Panc1 (cell line): Measurements from ENCODE around the gene HOXA7. TPM values are rescaled to one million over a fixed set of nuclear protein-coding genes. Genes with fewer than 3 reads are reported as not detected.

Experiments used
- ATAC-seq: fragments of 200-7000 bp; cut with Tn5 transposase; 2 replicates; pipeline ENCODE4 v1.9.1; 2020; ENCODE audit warnings: mild to moderate bottlenecking, moderate library complexity
- BruUV-seq: library from RNA; stranded (reverse); fragments of 400-500 nt; replicated peaks from 2 replicates; lab custom pipeline; 2021; lab: Mats Ljungman, UMichigan
- CTCF ChIA-PET: fragments of 300-600 bp; sonication (Branson Sonifier 250); formaldehyde crosslinking; loops from one replicate; lab custom pipeline; 2022; ENCODE audit warnings: antibody characterized with exemption; lab: Charles Lee
- POLR2A ChIA-PET: fragments of 300-600 bp; sonication (Branson Sonifier 250); formaldehyde crosslinking; loops from one replicate; lab custom pipeline; 2022; ENCODE audit warnings: antibody characterized with exemption; lab: Charles Lee
- DNase-seq: peaks from one replicate; pipeline ENCODE4 v3.0.0-alpha.2; 2010; ENCODE audit warnings: low read depth, low spot score
- H3K27ac ChIP-seq: 2 replicates; pipeline ENCODE4 v1.5.1; 2011; ENCODE audit warnings: mild to moderate bottlenecking, low read length, inconsistent platforms
- H3K27me3 ChIP-seq: fragments of 200-500 bp; sonication (Bioruptor generic); 2 replicates; pipeline ENCODE4 v1.6.0; 2014; ENCODE audit warnings: low read length, inconsistent platforms; ENCODE audit not compliant: control insufficient read depth, insufficient read depth
- H3K36me3 ChIP-seq: fragments of 200-500 bp; sonication (Bioruptor generic); 2 replicates; pipeline ENCODE4 v1.5.1; 2014; ENCODE audit warnings: inconsistent platforms, mild to moderate bottlenecking, low read length, moderate library complexity; ENCODE audit not compliant: control insufficient read depth, insufficient read depth
- H3K4me1 ChIP-seq: 2 replicates; pipeline ENCODE4 v1.5.1; 2011; ENCODE audit warnings: inconsistent platforms, mild to moderate bottlenecking, low read length, moderate library complexity; ENCODE audit not compliant: control insufficient read depth, insufficient read depth
- H3K4me3 ChIP-seq, 2 experiments: 2 replicates each; pipeline ENCODE4 v1.5.1; 2011 to 2012; ENCODE audit warnings: low read depth in 2 of 2, low read length in 2 of 2, mild to moderate bottlenecking in 2 of 2, inconsistent platforms in 1 of 2, moderate library complexity in 1 of 2
- H3K9me3 ChIP-seq: fragments of 200-500 bp; sonication (Bioruptor generic); 2 replicates; pipeline ENCODE4 v1.5.1; 2014; ENCODE audit warnings: low read depth, mild to moderate bottlenecking, inconsistent platforms, low read length, moderate library complexity; ENCODE audit not compliant: control insufficient read depth, insufficient read depth
- POLR2AphosphoS5 ChIP-seq: IDR thresholded peaks from 2 replicates; pipeline ENCODE4 v1.6.1; 2012; ENCODE audit warnings: mild to moderate bottlenecking, low read depth, low read length, moderate library complexity
- SIN3A ChIP-seq: IDR thresholded peaks from 2 replicates; pipeline ENCODE4 v1.6.1; 2012; ENCODE audit warnings: low read depth, mild to moderate bottlenecking, low read length, moderate library complexity, borderline replicate concordance; ENCODE audit not compliant: insufficient read depth
- TCF7L2 ChIP-seq: IDR thresholded peaks from 2 replicates; pipeline ENCODE4 v1.6.1; 2011; ENCODE audit warnings: mild to moderate bottlenecking, low read depth, low read length, inconsistent platforms
- in situ Hi-C: cut with HindIII; loops from 2 replicates; pipeline ENCODE4 v1.10.0; 2016; ENCODE audit warnings: low sequenced_read_pairs, low pct_unique_long_range_greater_than_20kb
- intact Hi-C: fragments of 100-400 bp; cut with micrococcal nuclease; formaldehyde crosslinking; loops from one replicate; pipeline ENCODE4 v1.10.0; 2022; ENCODE audit not compliant: unreplicated experiment
- total RNA-seq: library from RNA; stranded (reverse); gene quantifications from one replicate; pipeline ENCODE4 v1.2.1, GENCODE V29; 2021; ENCODE audit not compliant: unreplicated experiment
- TF ChIP-seq, protein P1 (sequence below), 2 experiments: IDR thresholded peaks; 2 replicates each; pipeline ENCODE4 v1.6.1; 2011 to 2012; ENCODE audit warnings: low read depth in 2 of 2, control low read depth in 1 of 2, low read length in 1 of 2, mild to moderate bottlenecking in 1 of 2, moderate library complexity in 1 of 2; ENCODE audit not compliant: insufficient read depth in 1 of 2
- TF ChIP-seq, protein P2 (sequence below): fragments of 450-650 bp; IDR thresholded peaks from 2 replicates; pipeline ENCODE4 v1.5.1; 2017; ENCODE audit warnings: mild to moderate bottlenecking

The HOXA7 gene
- total RNA-seq, 1 experiment from 2014 or later: not detected

DNA sequence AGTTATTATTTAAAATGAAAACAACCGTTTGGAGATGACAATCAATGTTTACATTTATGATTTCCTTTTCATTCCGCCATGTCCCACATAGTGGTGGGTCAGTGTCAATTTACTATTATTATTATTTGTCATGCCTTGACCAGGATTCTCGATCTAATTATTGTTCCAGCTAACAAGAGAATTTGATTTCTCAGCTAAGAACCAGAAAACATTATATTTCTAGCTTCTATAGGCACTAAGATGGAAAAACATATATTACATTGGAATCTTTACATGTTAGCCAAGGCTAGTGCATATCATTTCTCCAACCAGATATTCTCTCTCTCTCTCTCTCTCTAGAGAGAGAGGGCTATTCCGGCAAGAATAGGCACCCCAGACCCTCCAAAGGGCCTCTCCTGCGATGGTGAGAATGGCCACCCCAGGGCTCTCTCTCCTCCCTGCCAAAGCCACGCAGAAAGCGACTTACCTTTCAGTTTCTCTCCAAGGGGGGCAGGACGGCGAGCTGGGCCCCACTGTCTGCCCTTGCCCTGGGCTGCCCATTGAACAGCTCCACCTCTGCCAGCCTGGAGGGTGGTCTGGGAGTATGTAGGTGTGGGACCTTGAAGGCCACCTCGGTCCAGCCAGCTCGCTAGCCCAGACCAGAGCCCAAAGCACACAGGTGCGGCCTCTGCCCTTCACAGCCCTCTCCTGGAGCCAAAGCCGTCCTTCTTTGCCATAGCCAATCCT is 6.5 kb downstream of the HOXA7 start:
- no peaks in the 10 kb centered on the region for H3K27me3 ChIP-seq
- H3K27ac ChIP-seq: peak overlapping the region; percentile 89
- H3K9me3 ChIP-seq: no peaks in the 10 kb centered on the region
- in situ Hi-C loops (no loop called here), intact Hi-C loops (no loop called here)
- ATAC-seq (peak; percentile 72), DNase-seq (no peak)
- TF ChIP-seq POLR2AphosphoS5 (no peak), SIN3A (no peak), TCF7L2 (no peak)
- TF ChIP-seq, protein P1, sequence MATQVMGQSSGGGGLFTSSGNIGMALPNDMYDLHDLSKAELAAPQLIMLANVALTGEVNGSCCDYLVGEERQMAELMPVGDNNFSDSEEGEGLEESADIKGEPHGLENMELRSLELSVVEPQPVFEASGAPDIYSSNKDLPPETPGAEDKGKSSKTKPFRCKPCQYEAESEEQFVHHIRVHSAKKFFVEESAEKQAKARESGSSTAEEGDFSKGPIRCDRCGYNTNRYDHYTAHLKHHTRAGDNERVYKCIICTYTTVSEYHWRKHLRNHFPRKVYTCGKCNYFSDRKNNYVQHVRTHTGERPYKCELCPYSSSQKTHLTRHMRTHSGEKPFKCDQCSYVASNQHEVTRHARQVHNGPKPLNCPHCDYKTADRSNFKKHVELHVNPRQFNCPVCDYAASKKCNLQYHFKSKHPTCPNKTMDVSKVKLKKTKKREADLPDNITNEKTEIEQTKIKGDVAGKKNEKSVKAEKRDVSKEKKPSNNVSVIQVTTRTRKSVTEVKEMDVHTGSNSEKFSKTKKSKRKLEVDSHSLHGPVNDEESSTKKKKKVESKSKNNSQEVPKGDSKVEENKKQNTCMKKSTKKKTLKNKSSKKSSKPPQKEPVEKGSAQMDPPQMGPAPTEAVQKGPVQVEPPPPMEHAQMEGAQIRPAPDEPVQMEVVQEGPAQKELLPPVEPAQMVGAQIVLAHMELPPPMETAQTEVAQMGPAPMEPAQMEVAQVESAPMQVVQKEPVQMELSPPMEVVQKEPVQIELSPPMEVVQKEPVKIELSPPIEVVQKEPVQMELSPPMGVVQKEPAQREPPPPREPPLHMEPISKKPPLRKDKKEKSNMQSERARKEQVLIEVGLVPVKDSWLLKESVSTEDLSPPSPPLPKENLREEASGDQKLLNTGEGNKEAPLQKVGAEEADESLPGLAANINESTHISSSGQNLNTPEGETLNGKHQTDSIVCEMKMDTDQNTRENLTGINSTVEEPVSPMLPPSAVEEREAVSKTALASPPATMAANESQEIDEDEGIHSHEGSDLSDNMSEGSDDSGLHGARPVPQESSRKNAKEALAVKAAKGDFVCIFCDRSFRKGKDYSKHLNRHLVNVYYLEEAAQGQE (IDR thresholded peaks at IDR 0.05; ENCODE audit: insufficient read depth in 1 of 2, low read depth in 2 of 2, low read length in 1 of 2): no peak
- TF ChIP-seq, protein P2, sequence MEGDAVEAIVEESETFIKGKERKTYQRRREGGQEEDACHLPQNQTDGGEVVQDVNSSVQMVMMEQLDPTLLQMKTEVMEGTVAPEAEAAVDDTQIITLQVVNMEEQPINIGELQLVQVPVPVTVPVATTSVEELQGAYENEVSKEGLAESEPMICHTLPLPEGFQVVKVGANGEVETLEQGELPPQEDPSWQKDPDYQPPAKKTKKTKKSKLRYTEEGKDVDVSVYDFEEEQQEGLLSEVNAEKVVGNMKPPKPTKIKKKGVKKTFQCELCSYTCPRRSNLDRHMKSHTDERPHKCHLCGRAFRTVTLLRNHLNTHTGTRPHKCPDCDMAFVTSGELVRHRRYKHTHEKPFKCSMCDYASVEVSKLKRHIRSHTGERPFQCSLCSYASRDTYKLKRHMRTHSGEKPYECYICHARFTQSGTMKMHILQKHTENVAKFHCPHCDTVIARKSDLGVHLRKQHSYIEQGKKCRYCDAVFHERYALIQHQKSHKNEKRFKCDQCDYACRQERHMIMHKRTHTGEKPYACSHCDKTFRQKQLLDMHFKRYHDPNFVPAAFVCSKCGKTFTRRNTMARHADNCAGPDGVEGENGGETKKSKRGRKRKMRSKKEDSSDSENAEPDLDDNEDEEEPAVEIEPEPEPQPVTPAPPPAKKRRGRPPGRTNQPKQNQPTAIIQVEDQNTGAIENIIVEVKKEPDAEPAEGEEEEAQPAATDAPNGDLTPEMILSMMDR: no peak
- H3K36me3 ChIP-seq: no peaks in the 10 kb centered on the region
- peak overlapping the region; percentile 57 to 83 for H3K4me3 ChIP-seq
- BruUV-seq: no TSS peak
- CTCF ChIA-PET: interaction anchor here (0.8 to 3.4 kb wide), 3 partner anchors 11 to 442 kb away, joined by 4 to 24 read pairs (median 4); no protein-coding TSS in a partner anchor
- peaks cover 20% of the 10 kb centered on the region for H3K4me1 ChIP-seq
- POLR2A ChIA-PET: no interaction called here

DNA sequence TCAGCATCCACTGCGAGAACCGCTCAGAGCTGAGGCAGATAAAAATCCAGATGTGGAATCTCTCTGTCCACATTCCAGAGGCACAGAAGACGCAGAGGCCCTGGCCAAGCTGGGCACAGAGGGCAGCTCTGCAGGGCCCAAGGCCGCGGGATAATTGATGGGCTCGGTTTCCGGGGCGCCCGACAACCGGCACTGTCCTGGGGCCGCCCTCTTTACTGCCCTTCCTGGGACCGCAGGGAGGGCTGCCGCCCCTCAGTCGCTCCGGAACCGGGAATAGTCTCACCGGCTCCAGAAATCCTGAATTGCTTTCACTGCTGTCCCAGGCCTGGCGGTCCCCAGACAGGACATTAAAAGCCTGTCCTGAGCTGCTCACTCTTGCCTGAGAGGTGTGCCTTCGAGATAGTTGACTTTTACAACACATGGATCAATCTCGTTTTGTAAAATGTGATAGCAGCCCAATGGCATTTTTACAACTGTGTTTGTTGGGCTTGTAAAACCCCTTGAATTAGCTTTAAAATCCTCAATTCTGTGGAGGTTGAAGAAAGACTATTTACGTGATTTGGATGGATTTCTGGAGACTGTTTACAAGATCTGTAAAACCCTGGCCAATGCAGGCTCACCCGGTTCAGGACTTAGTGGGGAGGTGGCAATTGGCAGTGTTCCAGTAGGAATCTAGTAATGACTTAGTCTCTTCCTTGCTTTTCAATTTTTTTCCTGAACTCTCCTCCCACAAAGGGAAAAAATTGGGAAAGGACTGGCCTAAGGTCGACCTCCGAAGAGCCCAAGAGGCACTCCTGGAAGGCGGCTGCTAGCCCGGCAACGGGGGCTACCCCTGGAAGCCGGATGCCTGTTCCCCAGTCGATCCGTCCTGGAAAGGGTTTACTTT is 7.5 kb downstream of the HOXA7 start:
- BruUV-seq: no TSS peak
- CTCF ChIA-PET: interaction anchor here (0.5 to 3.4 kb wide), 2 partner anchors 12 to 14 kb away, joined by 3 to 24 read pairs; no protein-coding TSS in a partner anchor
- ATAC-seq (no peak), DNase-seq (no peak)
- POLR2A ChIA-PET: no interaction called here
- H3K36me3 ChIP-seq: no peaks in the 10 kb centered on the region
- intact Hi-C loops (no loop called here), in situ Hi-C loops (no loop called here)
- peaks cover 20% of the 10 kb centered on the region for H3K4me1 ChIP-seq
- H3K4me3 ChIP-seq: peak overlapping the region; percentile 57 to 83
- TF ChIP-seq TCF7L2: 0 out of 2 replicates have a peak, but pooled peaks have one; percentile 43
- TF ChIP-seq, protein P1 (IDR thresholded peaks at IDR 0.05; ENCODE audit: insufficient read depth in 1 of 2, low read depth in 2 of 2, low read length in 1 of 2): no peak
- TF ChIP-seq, protein P2: no peak
- no peaks in the 10 kb centered on the region for H3K27me3 ChIP-seq
- H3K27ac ChIP-seq: peak overlapping the region; percentile 89
- H3K9me3 ChIP-seq: no peaks in the 10 kb centered on the region
